ENCODE data around the gene CAPRIN1.

GRCh38 chr11:34145847-34146381 is 94.4 kb downstream of the CAPRIN1 start:
- TF ChIP-seq, protein P1, sequence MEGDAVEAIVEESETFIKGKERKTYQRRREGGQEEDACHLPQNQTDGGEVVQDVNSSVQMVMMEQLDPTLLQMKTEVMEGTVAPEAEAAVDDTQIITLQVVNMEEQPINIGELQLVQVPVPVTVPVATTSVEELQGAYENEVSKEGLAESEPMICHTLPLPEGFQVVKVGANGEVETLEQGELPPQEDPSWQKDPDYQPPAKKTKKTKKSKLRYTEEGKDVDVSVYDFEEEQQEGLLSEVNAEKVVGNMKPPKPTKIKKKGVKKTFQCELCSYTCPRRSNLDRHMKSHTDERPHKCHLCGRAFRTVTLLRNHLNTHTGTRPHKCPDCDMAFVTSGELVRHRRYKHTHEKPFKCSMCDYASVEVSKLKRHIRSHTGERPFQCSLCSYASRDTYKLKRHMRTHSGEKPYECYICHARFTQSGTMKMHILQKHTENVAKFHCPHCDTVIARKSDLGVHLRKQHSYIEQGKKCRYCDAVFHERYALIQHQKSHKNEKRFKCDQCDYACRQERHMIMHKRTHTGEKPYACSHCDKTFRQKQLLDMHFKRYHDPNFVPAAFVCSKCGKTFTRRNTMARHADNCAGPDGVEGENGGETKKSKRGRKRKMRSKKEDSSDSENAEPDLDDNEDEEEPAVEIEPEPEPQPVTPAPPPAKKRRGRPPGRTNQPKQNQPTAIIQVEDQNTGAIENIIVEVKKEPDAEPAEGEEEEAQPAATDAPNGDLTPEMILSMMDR (IDR thresholded peaks at IDR 0.05; ENCODE audit: low read depth, low read length): no peak
- TF ChIP-seq EZH2phosphoT487 (IDR thresholded peaks at IDR 0.05; ENCODE audit: low read depth): no peak

All from OCI-LY3 (cell line).